Endothelial cell of umbilical vein (primary cell): ENCODE results near the gene CFAP43. TPM values are rescaled to one million over a fixed set of nuclear protein-coding genes. Genes with fewer than 3 reads are reported as not detected.

Source experiments
- Bru-seq: library from RNA; stranded (reverse); fragments of 400-500 nt; gene quantifications from one replicate; lab custom pipeline; 2021; lab: Mats Ljungman, UMichigan
- BruChase-seq, 2 experiments: library from RNA; stranded (reverse); fragments of 400-500 nt; gene quantifications; one replicate each; lab custom pipeline; 2021; lab: Mats Ljungman, UMichigan
- BruUV-seq: library from RNA; stranded (reverse); fragments of 400-500 nt; replicated peaks from 2 replicates; lab custom pipeline; 2021; lab: Mats Ljungman, UMichigan
- CTCF ChIA-PET: fragments of 300-600, 350-600 bp; sonication (Branson Sonifier 250); formaldehyde crosslinking; loops from one replicate; lab custom pipeline; 2021; ENCODE audit warnings: antibody characterized with exemption, inconsistent platforms; lab: Charles Lee
- POLR2A ChIA-PET: fragments of 300-600, 350-600 bp; sonication (Branson Sonifier 250); formaldehyde crosslinking; loops from one replicate; lab custom pipeline; 2021; ENCODE audit warnings: antibody characterized with exemption, inconsistent platforms; lab: Charles Lee
- DNase-seq: peaks from one replicate; pipeline ENCODE4 v3.0.0-alpha.2; 2011; ENCODE audit warnings: low read depth, low spot score
- FAIRE-seq: peaks from 2 replicates; lab custom pipeline; 2011; peaks lifted over from hg19 to GRCh38; lab: Jason Lieb, UNC
- H2AFZ ChIP-seq: 2 replicates; pipeline ENCODE4 v1.6.0; 2012; ENCODE audit warnings: low read depth, low read length, control low read depth, inconsistent platforms
- H3K27ac ChIP-seq: 2 replicates; pipeline ENCODE4 v1.5.1; 2011; ENCODE audit warnings: low read depth, mild to moderate bottlenecking, control low read depth, low read length, moderate library complexity; ENCODE audit not compliant: insufficient read depth
- H3K27me3 ChIP-seq, 2 experiments: 2 replicates each; pipeline versions ENCODE4 v1.6.0 to v1.6.1; 2011; ENCODE audit warnings: low read length in 2 of 2, mixed read lengths in 1 of 2; ENCODE audit not compliant: control insufficient read depth in 2 of 2, insufficient read depth in 2 of 2
- H3K36me3 ChIP-seq, 2 experiments: 2 replicates in 1 of 2; 3 replicates in 1 of 2; pipeline ENCODE4 v1.5.1; 2011; ENCODE audit warnings: low read length in 2 of 2, mild to moderate bottlenecking in 1 of 2, moderate library complexity in 1 of 2; ENCODE audit not compliant: control insufficient read depth in 2 of 2, insufficient read depth in 2 of 2; ENCODE audit errors: extremely low read depth in 1 of 2
- H3K4me1 ChIP-seq: 3 replicates; pipeline ENCODE4 v1.5.1; 2011; ENCODE audit warnings: mild to moderate bottlenecking, low read length; ENCODE audit not compliant: control insufficient read depth, insufficient read depth; ENCODE audit errors: extremely low read depth
- H3K4me2 ChIP-seq: 2 replicates; pipeline ENCODE4 v1.6.1; 2011; ENCODE audit warnings: low read length, control low read depth, mixed read lengths; ENCODE audit not compliant: insufficient read depth
- H3K4me3 ChIP-seq, 3 experiments: fragments of 200-600 bp in 1 of 3; sonication (generic), shearing (Covaris generic) in 1 of 3; replicated peaks in 1 of 3; 2 replicates each; pipeline ENCODE4 v1.5.1; 2011 to 2016; ENCODE audit warnings: control low read depth in 3 of 3, low read length in 3 of 3, mild to moderate bottlenecking in 2 of 3, inconsistent platforms in 1 of 3, low read depth in 1 of 3, moderate library complexity in 1 of 3; ENCODE audit not compliant: insufficient read depth in 1 of 3
- H3K79me2 ChIP-seq: 2 replicates; pipeline ENCODE4 v1.6.0; 2012; ENCODE audit warnings: low read length, inconsistent platforms; ENCODE audit not compliant: control insufficient read depth, insufficient read depth
- H3K9ac ChIP-seq: replicated peaks from 2 replicates; pipeline ENCODE3; 2011; ENCODE audit warnings: low read length, control low read depth; ENCODE audit not compliant: insufficient read depth; ENCODE audit errors: extremely low read depth
- H3K9me1 ChIP-seq: replicated peaks from 3 replicates; pipeline ENCODE4 v1.6.0; 2011; ENCODE audit warnings: mild to moderate bottlenecking, low read length; ENCODE audit not compliant: control insufficient read depth, insufficient read depth; ENCODE audit errors: extremely low read depth
- H3K9me3 ChIP-seq: replicated peaks from 2 replicates; pipeline ENCODE4 v1.5.1; 2012; ENCODE audit warnings: low read length, inconsistent platforms; ENCODE audit not compliant: control insufficient read depth, insufficient read depth
- H4K20me1 ChIP-seq: replicated peaks from 2 replicates; pipeline ENCODE3; 2011; ENCODE audit warnings: mild to moderate bottlenecking, low read length; ENCODE audit not compliant: control insufficient read depth, insufficient read depth; ENCODE audit errors: extremely low read depth
- POLR2AphosphoS5 ChIP-seq: IDR thresholded peaks from 2 replicates; pipeline ENCODE4 v1.6.1; 2012; ENCODE audit warnings: low read depth, mild to moderate bottlenecking, control low read depth, low read length, moderate library complexity; ENCODE audit not compliant: insufficient read depth
- dilution Hi-C: fragments of 300-500 bp; cut with MboI; formaldehyde crosslinking; loops from one replicate; pipeline ENCODE4 v1.15.0; 2019; ENCODE audit warnings: low sequenced_read_pairs; ENCODE audit not compliant: extremely low pct_ligation_motif_present
- intact Hi-C: fragments of 100-400 bp; cut with micrococcal nuclease; formaldehyde crosslinking; loops from one replicate; pipeline ENCODE4 v1.10.0; 2022
- long read RNA-seq: library from polyadenylated mRNA; stranded (forward); transcript quantifications from one replicate; pipeline ENCODE4 v2.0.0, GENCODE V29; 2021
- polyA minus RNA-seq, 3 experiments: library from RNA; depleted of rRNA, polyadenylated mRNA; stranded (reverse); fragments of >200 nt; gene quantifications; 1 replicate in 1 of 3; 2 replicates in 2 of 3; pipeline ENCODE4 v1.2.3, GENCODE V29; 2011
- polyA plus RNA-seq, 4 experiments: library from polyadenylated mRNA; depleted of rRNA in 3 of 4; stranded (reverse) in 3 of 4; unstranded in 1 of 4; fragments of >200 nt; gene quantifications; 2 replicates each; pipeline versions ENCODE4 v1.2.1 to v1.2.3, GENCODE V29; 2011 to 2012; ENCODE audit warnings: missing spikeins in 1 of 4
- total RNA-seq: library from RNA; stranded (reverse); gene quantifications from 2 replicates; pipeline ENCODE4 v1.2.3, GENCODE V29; 2021
- TF ChIP-seq, protein P1 (sequence below): IDR thresholded peaks from 2 replicates; pipeline ENCODE4 v1.6.1; 2011; ENCODE audit not compliant: insufficient read depth, insufficient read length

CFAP43 gene, protein sequence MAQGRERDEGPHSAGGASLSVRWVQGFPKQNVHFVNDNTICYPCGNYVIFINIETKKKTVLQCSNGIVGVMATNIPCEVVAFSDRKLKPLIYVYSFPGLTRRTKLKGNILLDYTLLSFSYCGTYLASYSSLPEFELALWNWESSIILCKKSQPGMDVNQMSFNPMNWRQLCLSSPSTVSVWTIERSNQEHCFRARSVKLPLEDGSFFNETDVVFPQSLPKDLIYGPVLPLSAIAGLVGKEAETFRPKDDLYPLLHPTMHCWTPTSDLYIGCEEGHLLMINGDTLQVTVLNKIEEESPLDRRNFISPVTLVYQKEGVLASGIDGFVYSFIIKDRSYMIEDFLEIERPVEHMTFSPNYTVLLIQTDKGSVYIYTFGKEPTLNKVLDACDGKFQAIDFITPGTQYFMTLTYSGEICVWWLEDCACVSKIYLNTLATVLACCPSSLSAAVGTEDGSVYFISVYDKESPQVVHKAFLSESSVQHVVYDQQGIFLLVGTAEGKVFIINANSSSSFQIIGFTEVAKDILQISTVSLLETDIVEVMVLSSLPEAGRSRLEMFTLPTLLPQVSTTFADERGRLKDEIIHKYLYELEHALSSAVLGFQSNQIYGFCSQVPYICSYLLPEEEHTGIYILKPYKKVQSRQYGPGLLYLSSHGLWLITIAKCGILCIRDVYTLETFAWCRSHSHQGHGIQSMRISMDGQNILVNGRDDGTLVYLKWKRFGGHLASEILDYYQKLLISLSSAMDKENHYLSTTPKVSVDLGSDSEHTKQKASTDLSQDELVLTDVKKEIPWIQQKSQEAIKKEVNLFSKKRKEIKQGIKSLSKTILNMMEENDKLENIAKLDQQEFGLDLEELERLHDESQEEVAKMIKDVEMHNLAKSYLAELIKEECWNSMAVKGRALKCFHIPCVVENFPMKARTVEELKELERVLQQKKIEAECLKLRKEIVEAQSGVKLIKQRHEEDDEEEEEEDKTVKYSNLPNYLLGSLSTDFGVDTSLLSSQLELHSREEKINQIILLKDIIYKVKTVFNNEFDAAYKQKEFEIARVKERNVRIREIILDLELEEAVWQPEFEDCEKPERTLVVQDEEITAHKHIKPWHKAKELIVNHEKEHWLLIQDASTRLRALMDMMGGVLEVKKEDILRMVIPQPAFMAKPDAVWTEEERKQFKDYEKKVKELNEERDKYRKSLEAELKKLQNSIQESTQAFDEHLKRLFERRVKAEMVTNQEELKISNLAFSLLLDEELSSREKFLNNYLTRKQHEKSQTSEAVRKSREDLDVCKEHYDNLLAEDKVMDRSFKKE (N-terminal part only)
- total RNA-seq (not detected in 2 replicates), polyA plus RNA-seq (0.03 and 0.04 TPM in 2 replicates), polyA minus RNA-seq (0.21 TPM in 1 of 2 replicates, not detected in the other), Bru-seq, nascent RNA (percentile 13 among the genes with signal in this experiment), BruChase-seq, experiment 1, labeled RNA remaining after a 6-hour chase (percentile 17 among the genes with signal in this experiment), BruChase-seq, experiment 2, labeled RNA remaining after a 2-hour chase (percentile 9 among the genes with signal in this experiment)
- polyA plus RNA-seq (2011; cell fraction: cytosol; rRNA removed): 0.06 TPM in 2 replicates
- 0.07 and 0.22 TPM in 2 replicates for polyA plus RNA-seq (2011; cell fraction: nucleus; rRNA removed)
- polyA plus RNA-seq (2012): 0.11 and 0.14 TPM in 2 replicates
- polyA minus RNA-seq (2011; cell fraction: cytosol; rRNA and poly(A)+ RNA removed): 0.31 TPM
- polyA minus RNA-seq (2011; cell fraction: nucleus; rRNA and poly(A)+ RNA removed): not detected in 2 replicates
- long read RNA-seq: 0 reads

DNA sequence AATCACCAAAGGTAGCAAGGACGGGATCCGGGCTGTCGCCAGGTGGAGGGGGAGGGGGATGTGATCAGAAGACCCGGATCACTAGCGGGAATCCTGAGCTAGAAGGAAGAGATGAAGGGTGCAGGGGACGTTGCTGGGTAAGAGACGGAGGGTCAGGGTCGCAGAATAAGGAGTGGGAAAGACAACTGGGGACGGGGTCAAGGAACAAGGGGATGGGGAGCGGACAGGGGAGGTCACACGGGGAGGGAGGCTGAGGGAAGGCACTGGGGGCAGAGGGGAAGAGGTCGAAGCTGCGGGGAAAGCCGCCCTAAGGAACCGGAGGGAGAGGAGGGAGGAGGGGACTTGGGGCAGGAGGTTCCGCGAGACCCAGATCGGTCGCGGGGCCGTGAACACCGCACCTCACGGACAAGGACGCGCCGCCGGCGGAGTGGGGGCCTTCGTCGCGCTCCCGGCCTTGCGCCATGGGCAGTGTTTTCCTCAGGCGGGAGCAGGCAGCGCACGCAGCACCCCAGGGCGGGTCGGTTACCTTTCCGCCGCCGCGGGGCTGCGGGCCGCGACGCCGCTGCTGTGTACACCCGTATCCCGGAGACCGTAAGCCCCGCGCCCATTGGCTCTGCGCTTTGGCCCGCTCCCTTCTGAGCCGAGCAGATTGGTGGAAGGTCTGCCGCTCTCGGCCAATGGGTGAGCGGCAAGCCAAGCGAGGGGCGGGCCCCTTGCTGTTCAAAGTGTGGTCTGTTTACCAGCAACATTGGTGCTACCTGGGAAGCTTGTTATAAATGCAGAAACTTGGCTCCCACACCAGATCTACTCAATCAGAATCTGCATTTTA lies at the start of gene CFAP43:
CFAP43 (minus strand) TSS at position 581 of the 829 bp plus-strand sequence; CDS start at position 463, 118 bp downstream.
- H3K27me3 ChIP-seq: peaks cover 3 to 16% of the 10 kb centered on the region in 2 experiments
- POLR2A ChIA-PET: no interaction called here
- H2AFZ ChIP-seq: peak within 1 kb of the TSS; percentile 94
- H3K9ac ChIP-seq: peak within 1 kb of the TSS; percentile 78
- H4K20me1 ChIP-seq: no peaks in the 10 kb centered on the region
- dilution Hi-C loops (no loop called here), intact Hi-C loops (no loop called here)
- no peaks in the 10 kb centered on the region for H3K9me1 ChIP-seq
- DNase-seq (peak; percentile 97), FAIRE-seq (peak; percentile 99)
- CTCF ChIA-PET: no interaction called here
- H3K4me1 ChIP-seq: peaks cover 6% of the 10 kb centered on the region
- no peaks in the 10 kb centered on the region for H3K36me3 ChIP-seq
- no TSS peak for BruUV-seq
- no peaks in the 10 kb centered on the region for H3K79me2 ChIP-seq
- peak; percentile 23 for TF ChIP-seq POLR2AphosphoS5
- TF ChIP-seq, protein P1, sequence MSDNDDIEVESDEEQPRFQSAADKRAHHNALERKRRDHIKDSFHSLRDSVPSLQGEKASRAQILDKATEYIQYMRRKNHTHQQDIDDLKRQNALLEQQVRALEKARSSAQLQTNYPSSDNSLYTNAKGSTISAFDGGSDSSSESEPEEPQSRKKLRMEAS: no peak
- H3K9me3 ChIP-seq: no peaks in the 10 kb centered on the region
- H3K27ac ChIP-seq: peak within 1 kb of the TSS; percentile 12
- H3K4me2 ChIP-seq: peak within 1 kb of the TSS; percentile 97
- H3K4me3 ChIP-seq: peak within 1 kb of the TSS; percentile 60 to 89 (median 73)
